ENCODE data around the gene UBXN1. TPM values are rescaled to one million over a fixed set of nuclear protein-coding genes. Genes with fewer than 3 reads are reported as not detected.

Gene UBXN1
- total RNA-seq, 2 experiments from 2014 or later, result 196 to 222 TPM

DNA sequence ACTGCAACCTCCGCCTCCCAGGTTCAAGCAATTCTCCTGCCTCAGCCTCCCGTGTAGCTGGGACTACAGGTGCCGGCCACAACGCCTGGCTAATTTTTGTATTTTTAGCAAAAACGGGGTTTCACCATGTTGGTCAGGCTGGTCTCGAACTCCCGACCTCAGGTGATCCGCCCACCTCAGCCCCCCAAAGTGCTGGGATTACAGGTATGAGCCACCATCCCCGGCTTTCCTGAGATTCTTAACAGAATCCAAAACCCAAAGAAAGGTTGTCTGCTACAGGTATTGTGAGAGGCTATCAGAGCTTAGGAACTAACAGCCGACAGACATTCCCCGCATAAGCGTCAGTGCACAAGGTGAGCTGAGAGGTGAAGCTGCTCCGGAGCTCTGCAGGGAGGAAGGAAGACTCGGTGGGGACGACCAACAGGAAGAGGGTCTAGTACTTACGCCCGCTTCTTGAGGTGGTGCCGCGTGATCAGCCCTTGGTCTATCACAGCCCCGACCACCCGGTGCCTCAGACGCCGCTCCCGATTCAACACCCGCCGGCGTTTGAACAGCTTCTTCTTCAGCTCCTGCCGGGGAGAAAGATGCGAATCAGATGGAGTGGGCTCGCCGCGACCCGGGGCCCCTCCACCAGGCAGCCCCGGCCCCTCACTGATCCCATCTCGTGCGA lies 14.3 kb downstream of the UBXN1 start:
- Mint-ChIP-seq H3K36me3 (ENCODE audit: low read depth) (peaks cover 39% of the 10 kb centered on the region), H3K4me3 (peak overlapping the region; percentile 99), H3K27me3 (no peaks in the 10 kb centered on the region), H3K9me3 (no peaks in the 10 kb centered on the region), H3K27ac (peak overlapping the region; percentile 96), H3K4me1 (ENCODE audit: low read depth) (peaks cover 35% of the 10 kb centered on the region)
- TF ChIP-seq, protein P1, sequence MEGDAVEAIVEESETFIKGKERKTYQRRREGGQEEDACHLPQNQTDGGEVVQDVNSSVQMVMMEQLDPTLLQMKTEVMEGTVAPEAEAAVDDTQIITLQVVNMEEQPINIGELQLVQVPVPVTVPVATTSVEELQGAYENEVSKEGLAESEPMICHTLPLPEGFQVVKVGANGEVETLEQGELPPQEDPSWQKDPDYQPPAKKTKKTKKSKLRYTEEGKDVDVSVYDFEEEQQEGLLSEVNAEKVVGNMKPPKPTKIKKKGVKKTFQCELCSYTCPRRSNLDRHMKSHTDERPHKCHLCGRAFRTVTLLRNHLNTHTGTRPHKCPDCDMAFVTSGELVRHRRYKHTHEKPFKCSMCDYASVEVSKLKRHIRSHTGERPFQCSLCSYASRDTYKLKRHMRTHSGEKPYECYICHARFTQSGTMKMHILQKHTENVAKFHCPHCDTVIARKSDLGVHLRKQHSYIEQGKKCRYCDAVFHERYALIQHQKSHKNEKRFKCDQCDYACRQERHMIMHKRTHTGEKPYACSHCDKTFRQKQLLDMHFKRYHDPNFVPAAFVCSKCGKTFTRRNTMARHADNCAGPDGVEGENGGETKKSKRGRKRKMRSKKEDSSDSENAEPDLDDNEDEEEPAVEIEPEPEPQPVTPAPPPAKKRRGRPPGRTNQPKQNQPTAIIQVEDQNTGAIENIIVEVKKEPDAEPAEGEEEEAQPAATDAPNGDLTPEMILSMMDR (IDR thresholded peaks at IDR 0.05), result no peak
- CTCF ChIA-PET, result interaction anchor here (1.0 to 1.9 kb wide), 9 partner anchors 10 to 240 kb away, joined by 3 to 7 read pairs (median 5); partner anchors contain the start of genes B3GAT3, GANAB, INTS5 and TUT1
- H3K27ac ChIP-seq (ENCODE audit: low read depth in 1 of 2, low read length in 2 of 2), result peak overlapping the region; percentile 80 to 88
- POLR2A ChIA-PET, result interaction anchor here (0.7 to 5.3 kb wide), 46 partner anchors 10 to 1621 kb away, joined by 3 to 170 read pairs (median 6); partner anchors contain the start of genes B3GAT3, BAD, BSCL2 and EEF1G
- peaks cover 42% of the 10 kb centered on the region for H3K4me1 ChIP-seq (ENCODE audit: insufficient read depth, low read length)
- H3K4me3 ChIP-seq (ENCODE audit: low read length), result peak overlapping the region; percentile 73
- no peaks in the 10 kb centered on the region for H3K27me3 ChIP-seq (ENCODE audit: control insufficient read depth in 1 of 2, insufficient read depth in 2 of 2, low read length in 2 of 2)
- ATAC-seq (ENCODE audit: poor library complexity) (peak; percentile 61), DNase-seq (peak in 13 of 14 experiments; percentile 33 to 78 (median 50))
- intact Hi-C loops (cut with DNase I, micrococcal nuclease), result loop anchor here (1.0 to 10.0 kb wide), 2 partner anchors 11 to 870 kb away; partner anchors contain the start of genes INTS5 (in 2 of the 2), FEN1 (in 1 of the 2) and TMEM258 (in 1 of the 2)
- peaks cover 21% of the 10 kb centered on the region for H3K36me3 ChIP-seq (ENCODE audit: insufficient read depth, low read length)
- H3K9me3 ChIP-seq (ENCODE audit: control insufficient read depth in 1 of 2, insufficient read depth in 1 of 2, low read length in 2 of 2), result no peaks in the 10 kb centered on the region

DNA sequence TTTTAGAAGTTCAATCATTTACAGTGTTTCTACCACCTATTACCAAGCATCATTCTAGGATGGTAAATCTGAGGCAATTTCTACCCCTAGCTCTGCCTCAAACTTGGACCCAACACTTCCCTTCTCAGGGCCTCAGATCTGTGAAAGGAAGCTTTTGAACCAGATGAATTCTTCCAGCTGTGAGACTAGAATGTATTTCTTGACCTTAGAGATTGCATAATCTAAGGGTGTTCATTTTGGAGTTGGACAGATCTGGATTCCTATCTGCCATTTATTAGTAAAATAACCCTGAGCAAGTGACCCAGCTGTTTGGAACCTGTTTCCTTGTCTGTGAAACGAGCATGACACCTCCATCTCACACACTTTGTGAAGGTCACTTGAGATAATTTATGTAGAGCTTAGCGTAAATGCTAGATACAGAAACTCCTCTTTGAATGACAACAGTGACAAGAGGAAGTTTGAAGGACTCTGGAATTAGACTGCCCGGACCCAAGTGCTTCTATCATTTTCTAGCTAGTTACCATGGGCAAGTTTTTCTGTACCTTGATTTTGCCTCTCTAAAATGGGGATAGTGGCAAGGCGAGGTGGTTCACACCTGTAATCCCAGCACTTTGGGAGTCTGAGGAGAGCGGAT lies 22.0 kb downstream of the UBXN1 start:
- no peaks in the 10 kb centered on the region for H3K9me3 Mint-ChIP-seq
- no peaks in the 10 kb centered on the region for H3K36me3 ChIP-seq (ENCODE audit: insufficient read depth, low read length)
- peaks cover 13% of the 10 kb centered on the region for H3K4me1 ChIP-seq (ENCODE audit: insufficient read depth, low read length)
- ChIA-PET POLR2A (interaction anchor here (1.1 to 5.6 kb wide), 5 partner anchors 8 to 199 kb away, joined by 4 to 170 read pairs (median 5); partner anchors contain the start of genes C11orf98, CSKMT, GANAB and LBHD1), CTCF (no interaction called here)
- H3K4me1 Mint-ChIP-seq (ENCODE audit: low read depth), result peaks cover 13% of the 10 kb centered on the region
- ATAC-seq (ENCODE audit: poor library complexity) (no peak), DNase-seq (no peak)
- TF ChIP-seq, protein P1 (IDR thresholded peaks at IDR 0.05), result no peak
- no peak overlapping the region for H3K4me3 ChIP-seq (ENCODE audit: low read length)
- no peaks in the 10 kb centered on the region for H3K9me3 ChIP-seq (ENCODE audit: control insufficient read depth in 1 of 2, insufficient read depth in 1 of 2, low read length in 2 of 2)
- no peak overlapping the region for H3K27ac ChIP-seq (ENCODE audit: low read depth in 1 of 2, low read length in 2 of 2)
- intact Hi-C loops (cut with DNase I, micrococcal nuclease), result no loop called here
- no peaks in the 10 kb centered on the region for H3K27me3 ChIP-seq (ENCODE audit: control insufficient read depth in 1 of 2, insufficient read depth in 2 of 2, low read length in 2 of 2)
- H3K36me3 Mint-ChIP-seq (ENCODE audit: low read depth), result peaks cover 13% of the 10 kb centered on the region
- H3K4me3 Mint-ChIP-seq, result peak overlapping the region; percentile 3
- H3K27ac Mint-ChIP-seq, result no peak overlapping the region
- H3K27me3 Mint-ChIP-seq, result no peaks in the 10 kb centered on the region

DNA sequence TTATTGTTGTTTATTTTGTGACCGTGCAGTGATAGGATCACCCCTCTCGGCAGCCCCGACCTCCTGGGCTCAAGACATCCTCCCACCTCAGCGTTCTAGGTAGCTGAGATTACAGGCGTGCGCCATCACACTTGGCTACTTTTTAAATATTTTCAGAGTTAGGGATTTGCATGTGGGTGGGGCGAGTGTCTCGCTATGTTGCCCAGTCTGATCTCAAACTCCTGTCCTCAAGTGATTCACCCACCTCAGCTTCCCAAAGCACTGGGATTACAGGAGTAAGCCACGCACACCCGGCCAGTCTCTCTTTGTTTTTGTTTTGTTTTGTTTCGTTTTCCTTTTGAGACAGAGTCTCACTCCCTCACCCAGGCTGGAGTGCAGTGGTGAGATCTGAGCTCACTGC lies 24.6 kb downstream of the UBXN1 start:
- H3K9me3 ChIP-seq (ENCODE audit: control insufficient read depth in 1 of 2, insufficient read depth in 1 of 2, low read length in 2 of 2), result no peaks in the 10 kb centered on the region
- H3K4me1 ChIP-seq (ENCODE audit: insufficient read depth, low read length), result peaks cover 22% of the 10 kb centered on the region
- H3K4me3 ChIP-seq (ENCODE audit: low read length), result no peak overlapping the region
- Mint-ChIP-seq H3K9me3 (no peaks in the 10 kb centered on the region), H3K4me1 (ENCODE audit: low read depth) (peaks cover 17% of the 10 kb centered on the region), H3K27me3 (no peaks in the 10 kb centered on the region), H3K4me3 (peak overlapping the region; percentile 69), H3K36me3 (ENCODE audit: low read depth) (peaks cover 13% of the 10 kb centered on the region), H3K27ac (peak overlapping the region; percentile 69)
- H3K27me3 ChIP-seq (ENCODE audit: control insufficient read depth in 1 of 2, insufficient read depth in 2 of 2, low read length in 2 of 2), result no peaks in the 10 kb centered on the region
- no peak overlapping the region for H3K27ac ChIP-seq (ENCODE audit: low read depth in 1 of 2, low read length in 2 of 2)
- ChIA-PET CTCF (interaction anchor here (1.3 kb wide), 1 partner anchor 40 kb away, joined by 4 read pairs; no protein-coding TSS in a partner anchor), POLR2A (interaction anchor here (1.1 to 5.6 kb wide), 4 partner anchors 8 to 63 kb away, joined by 3 to 170 read pairs (median 7); partner anchors contain the start of genes C11orf98, CSKMT, GANAB and TUT1)
- H3K36me3 ChIP-seq (ENCODE audit: insufficient read depth, low read length), result peaks cover 6% of the 10 kb centered on the region
- intact Hi-C loops (cut with DNase I, micrococcal nuclease), result loop anchor here in 1 of 2 experiments (5.0 kb wide), 2 partner anchors 42 to 62 kb away; partner anchors contain the start of genes EML3, ROM1 and TUT1
- TF ChIP-seq, protein P1 (IDR thresholded peaks at IDR 0.05), result no peak
- DNase-seq, result no peak
- ATAC-seq (ENCODE audit: poor library complexity), result no peak
